Smooth muscle cell (in vitro differentiated cells): ENCODE results near the gene SAMHD1. TPM values are rescaled to one million over a fixed set of nuclear protein-coding genes. Genes with fewer than 3 reads are reported as not detected.
"Not testable (repeated sequence)": the region's sequence is repeated elsewhere in the genome, so short reads cannot be mapped to it uniquely, and the experiment has no call there.

ENCODE experiments used
- DNase-seq: peaks from one replicate; lab custom pipeline; 2025; ENCODE audit not compliant: unreplicated experiment; lab: John Stamatoyannopoulos, UW
- H2AFZ ChIP-seq: fragments of 200-600 bp; sonication (generic); 2 replicates; pipeline ENCODE4 v1.6.0; 2016; ENCODE audit warnings: antibody characterized with exemption, low read depth, mild to moderate bottlenecking
- H3F3A ChIP-seq: fragments of 200-600 bp; sonication (generic); 2 replicates; pipeline ENCODE4 v1.6.0; 2017; ENCODE audit warnings: antibody characterized with exemption, low read depth
- H3K27ac ChIP-seq: fragments of 200-600 bp; sonication (generic); 2 replicates; pipeline ENCODE4 v1.5.1; 2016; ENCODE audit warnings: low read depth, mild to moderate bottlenecking
- H3K27me3 ChIP-seq: fragments of 200-600 bp; sonication (generic); 2 replicates; pipeline ENCODE4 v1.6.1; 2016; ENCODE audit warnings: low read depth, mild to moderate bottlenecking
- H3K36me3 ChIP-seq: fragments of 200-600 bp; sonication (generic); 2 replicates; pipeline ENCODE4 v1.5.1; 2016; ENCODE audit warnings: low read depth
- H3K4me1 ChIP-seq: fragments of 200-600 bp; sonication (generic); 2 replicates; pipeline ENCODE4 v1.5.1; 2016; ENCODE audit warnings: low read depth
- H3K4me2 ChIP-seq: fragments of 200-600 bp; sonication (generic); 2 replicates; pipeline ENCODE4 v1.6.0; 2016; ENCODE audit warnings: mild to moderate bottlenecking
- H3K4me3 ChIP-seq: fragments of 200-600 bp; sonication (generic); 2 replicates; pipeline ENCODE4 v1.5.1; 2016; ENCODE audit warnings: mild to moderate bottlenecking
- H3K79me2 ChIP-seq: fragments of 200-600 bp; sonication (generic); 2 replicates; pipeline ENCODE4 v1.6.0; 2016; ENCODE audit warnings: low read depth, mild to moderate bottlenecking
- H3K9ac ChIP-seq: fragments of 200-600 bp; sonication (generic); 2 replicates; pipeline ENCODE4 v1.6.0; 2016; ENCODE audit warnings: low read depth
- H3K9me3 ChIP-seq: fragments of 200-600 bp; sonication (generic); replicated peaks from 2 replicates; pipeline ENCODE4 v1.5.1; 2016; ENCODE audit warnings: low read depth
- H4K20me1 ChIP-seq: fragments of 200-600 bp; sonication (generic); 2 replicates; pipeline ENCODE4 v1.6.0; 2016; ENCODE audit warnings: low read depth
- CTCF ChIP-seq: fragments of 200-600 bp; sonication (generic); IDR thresholded peaks from 2 replicates; pipeline ENCODE4 v1.5.1; 2017; ENCODE audit warnings: borderline replicate concordance, mild to moderate bottlenecking, antibody characterized with exemption; ENCODE audit not compliant: insufficient read depth, poor library complexity, severe bottlenecking
- WGBS: methylation state at CpG from one replicate; pipeline ENCODE4 v1.1.7; 2016; ENCODE audit warnings: low lambda C conversion rate; 5-methylcytosine and 5-hydroxymethylcytosine counted together
- polyA plus RNA-seq: library from polyadenylated mRNA; unstranded; fragments of >200 nt; fragmentation: Nextera tagmentation; extraction: Ambion mirVana; gene quantifications from 2 replicates; pipeline ENCODE4 v1.2.1, GENCODE V29; 2016
- total RNA-seq: library from RNA; depleted of rRNA; stranded (reverse); fragments of >200 nt; gene quantifications from 2 replicates; pipeline ENCODE4 v1.2.3, GENCODE V29; 2014

Gene SAMHD1
- total and polyA plus RNA-seq, 2 experiments from 2014 or later: 2.1 to 4.6 TPM

DNA sequence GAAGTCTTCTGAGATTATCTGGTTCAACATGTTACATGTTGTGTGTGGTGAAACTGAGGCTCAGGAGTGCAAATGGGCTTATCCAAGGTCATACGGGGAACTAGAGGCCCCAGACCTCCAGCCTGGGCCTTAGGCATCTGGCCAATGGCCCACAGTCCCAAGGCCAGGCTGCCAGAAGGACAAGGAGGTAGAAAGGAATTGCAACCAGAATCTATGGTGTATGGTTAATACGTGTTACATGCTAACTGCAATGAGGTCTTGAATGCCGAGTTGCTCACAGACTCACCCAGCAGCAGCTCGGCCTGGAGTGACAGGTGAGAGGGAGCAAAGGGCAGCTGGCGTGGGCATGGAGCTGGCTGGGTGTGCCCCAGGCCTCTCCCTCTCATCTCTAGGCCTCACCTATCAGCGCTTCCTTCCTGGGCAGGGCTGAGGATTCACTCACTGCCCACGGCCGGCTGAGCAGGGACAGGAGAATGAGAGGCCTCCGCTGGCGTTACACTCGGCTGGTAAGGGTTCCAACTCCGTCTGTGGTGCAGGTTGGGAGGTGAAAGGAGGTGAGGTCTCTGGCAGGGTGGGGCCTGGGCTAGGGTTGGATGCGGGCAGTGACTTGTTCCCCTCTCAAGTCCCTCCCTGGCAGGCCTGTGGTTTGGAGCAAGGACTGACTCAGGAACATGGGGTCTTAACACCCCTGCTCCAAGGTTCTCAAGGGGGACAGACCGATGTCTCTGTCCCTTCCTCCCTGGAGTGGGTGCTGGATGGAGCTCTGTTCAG lies 75.6 kb downstream of the SAMHD1 start, which contains the start of gene TLDC2:
Gene TLDC2 (plus strand): TSS at position 437 of the 771 bp plus-strand sequence. CDS start 37 bp downstream, at position 474.
- Histone ChIP-seq H3F3A (no peaks in the 10 kb centered on the region), H3K4me1 (no peaks in the 10 kb centered on the region), H3K79me2 (no peaks in the 10 kb centered on the region), H3K36me3 (no peaks in the 10 kb centered on the region), H3K27me3 (peaks cover 3% of the 10 kb centered on the region), H3K4me3 (no peak within 1 kb of the TSS), H4K20me1 (no peaks in the 10 kb centered on the region), H3K27ac (no peak within 1 kb of the TSS), H3K9ac (no peak within 1 kb of the TSS), H3K9me3 (no peaks in the 10 kb centered on the region), H2AFZ (no peak within 1 kb of the TSS), H3K4me2 (no peak within 1 kb of the TSS)
- DNase-seq: no peak
- 91% methylated on average over 14 of the region's 14 CpGs for WGBS
- no peak for TF ChIP-seq CTCF

DNA sequence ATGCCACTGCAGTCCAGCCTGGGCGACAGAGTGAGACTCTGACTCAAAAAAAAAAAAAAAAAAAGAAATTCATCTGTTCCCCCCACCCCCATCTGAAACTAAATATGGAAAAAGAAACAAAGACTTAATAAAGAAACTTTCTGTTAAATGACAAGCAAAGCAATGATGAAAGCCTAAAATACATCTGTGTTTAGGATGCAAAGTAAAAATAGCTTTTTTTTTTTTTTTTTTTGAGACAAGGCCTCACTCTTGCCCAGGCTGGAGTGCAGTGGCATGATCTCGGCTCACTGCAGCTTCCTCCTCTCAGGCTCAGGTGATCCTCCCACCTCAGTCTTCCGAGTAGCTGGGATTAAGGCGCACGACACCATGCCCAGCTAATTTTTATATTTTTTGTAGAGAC lies 76.4 kb downstream of the SAMHD1 start:
- not testable (repeated sequence) for H3K27me3 ChIP-seq

DNA sequence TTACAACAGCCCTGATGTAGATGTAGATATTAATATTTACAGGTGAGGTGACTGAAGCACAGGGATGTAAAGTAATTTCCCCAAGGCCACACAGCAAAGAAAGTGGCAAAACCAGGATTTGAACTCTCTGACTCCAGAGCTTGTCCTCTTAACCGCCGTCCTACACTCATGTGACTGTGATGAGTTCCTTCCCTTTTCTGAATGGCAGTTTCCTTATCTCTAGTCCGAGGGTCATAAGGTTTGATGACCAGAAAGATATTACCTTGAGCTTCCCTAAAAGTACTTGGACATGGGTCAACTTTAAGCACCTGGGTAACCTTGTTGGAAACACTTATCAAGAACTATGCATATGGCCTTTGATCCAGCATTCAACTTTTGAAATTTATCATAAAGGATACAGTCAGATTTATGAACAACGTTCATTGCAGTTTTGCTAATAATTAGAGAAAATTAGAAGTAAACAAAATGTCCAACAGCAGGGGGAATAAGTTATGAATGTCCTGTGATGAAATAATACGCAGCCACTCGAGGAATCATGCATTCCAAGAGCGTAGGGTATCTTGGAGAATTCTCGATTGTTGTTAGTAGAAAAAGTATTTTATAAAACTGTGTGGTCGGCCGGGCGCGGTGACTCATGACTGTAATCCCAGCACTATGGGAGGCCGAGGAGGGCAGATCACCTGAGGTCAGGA lies 77.9 kb downstream of the SAMHD1 start:
- Histone ChIP-seq H3K4me2 (no peak overlapping the region), H3K9ac (no peak overlapping the region), H3K36me3 (no peaks in the 10 kb centered on the region), H3K4me1 (no peaks in the 10 kb centered on the region), H3K79me2 (no peaks in the 10 kb centered on the region), H3F3A (no peaks in the 10 kb centered on the region), H2AFZ (no peak overlapping the region), H3K4me3 (no peak overlapping the region), H4K20me1 (no peaks in the 10 kb centered on the region), H3K27me3 (peaks cover 3% of the 10 kb centered on the region), H3K27ac (no peak overlapping the region), H3K9me3 (no peaks in the 10 kb centered on the region)
- WGBS: 94% methylated on average over 13 of the region's 13 CpGs
- DNase-seq: no peak
- no peak for TF ChIP-seq CTCF

More for the DNA sequence above, 76.4 kb downstream of the SAMHD1 start:
- WGBS: 94% methylated on average over 5 of the region's 5 CpGs
- not testable (repeated sequence) for H3K27ac ChIP-seq, H3K36me3 ChIP-seq, H3K9me3 ChIP-seq, H3K4me2 ChIP-seq, H4K20me1 ChIP-seq, H3K79me2 ChIP-seq, H3K4me3 ChIP-seq, H3K9ac ChIP-seq, DNase-seq, H2AFZ ChIP-seq, H3F3A ChIP-seq, H3K4me1 ChIP-seq

GRCh38 chr20:36872852-36873251 lies 78.7 kb downstream of the SAMHD1 start:
- 89% methylated on average over 5 of the region's 5 CpGs for WGBS
- Histone ChIP-seq H3K4me3 (no peak overlapping the region), H3K4me1 (no peaks in the 10 kb centered on the region), H2AFZ (no peak overlapping the region), H3K9me3 (no peaks in the 10 kb centered on the region), H3K36me3 (no peaks in the 10 kb centered on the region), H3K4me2 (no peak overlapping the region), H4K20me1 (no peaks in the 10 kb centered on the region), H3K27ac (no peak overlapping the region), H3F3A (no peaks in the 10 kb centered on the region), H3K9ac (no peak overlapping the region), H3K27me3 (no peaks in the 10 kb centered on the region), H3K79me2 (no peaks in the 10 kb centered on the region)
- no peak for TF ChIP-seq CTCF
- DNase-seq: no peak
